AG20443 (cell line): ENCODE results near the gene BLTP3A.
"Not testable (repeated sequence)": the region's sequence is repeated elsewhere in the genome, so short reads cannot be mapped to it uniquely, and the experiment has no call there.

ENCODE experiments used
- DNase-seq: peaks from one replicate; pipeline ENCODE4 v3.0.0; 2012; ENCODE audit warnings: low spot score, mixed read lengths

BLTP3A gene

DNA sequence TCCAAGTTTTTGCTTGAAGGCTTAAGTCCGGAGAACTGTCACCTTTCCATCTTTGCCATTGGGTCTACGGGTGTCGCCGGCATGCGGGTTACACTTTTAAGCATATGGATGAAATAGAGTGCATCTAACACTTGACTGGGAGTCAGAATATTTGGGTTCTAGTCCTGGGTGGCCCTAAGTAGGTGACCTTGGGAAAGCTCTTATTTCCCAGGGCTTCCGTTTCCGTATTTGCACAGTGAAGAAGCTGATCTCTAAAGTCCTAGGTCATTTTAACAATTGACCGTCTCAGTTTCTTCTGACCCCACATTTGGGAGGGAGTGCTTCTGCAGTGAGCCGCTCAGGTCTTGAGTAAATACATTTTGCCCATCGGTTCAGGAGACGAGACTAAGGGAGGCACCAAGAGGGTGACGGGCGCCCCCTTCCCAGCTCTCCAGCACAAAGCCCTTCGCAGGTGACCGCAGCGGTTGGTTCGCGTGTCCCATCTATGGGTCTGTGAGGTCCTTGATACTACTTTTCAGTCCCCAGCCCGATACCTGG lies 651 bp upstream of the BLTP3A start:
- DNase-seq, result peak; percentile 53

DNA sequence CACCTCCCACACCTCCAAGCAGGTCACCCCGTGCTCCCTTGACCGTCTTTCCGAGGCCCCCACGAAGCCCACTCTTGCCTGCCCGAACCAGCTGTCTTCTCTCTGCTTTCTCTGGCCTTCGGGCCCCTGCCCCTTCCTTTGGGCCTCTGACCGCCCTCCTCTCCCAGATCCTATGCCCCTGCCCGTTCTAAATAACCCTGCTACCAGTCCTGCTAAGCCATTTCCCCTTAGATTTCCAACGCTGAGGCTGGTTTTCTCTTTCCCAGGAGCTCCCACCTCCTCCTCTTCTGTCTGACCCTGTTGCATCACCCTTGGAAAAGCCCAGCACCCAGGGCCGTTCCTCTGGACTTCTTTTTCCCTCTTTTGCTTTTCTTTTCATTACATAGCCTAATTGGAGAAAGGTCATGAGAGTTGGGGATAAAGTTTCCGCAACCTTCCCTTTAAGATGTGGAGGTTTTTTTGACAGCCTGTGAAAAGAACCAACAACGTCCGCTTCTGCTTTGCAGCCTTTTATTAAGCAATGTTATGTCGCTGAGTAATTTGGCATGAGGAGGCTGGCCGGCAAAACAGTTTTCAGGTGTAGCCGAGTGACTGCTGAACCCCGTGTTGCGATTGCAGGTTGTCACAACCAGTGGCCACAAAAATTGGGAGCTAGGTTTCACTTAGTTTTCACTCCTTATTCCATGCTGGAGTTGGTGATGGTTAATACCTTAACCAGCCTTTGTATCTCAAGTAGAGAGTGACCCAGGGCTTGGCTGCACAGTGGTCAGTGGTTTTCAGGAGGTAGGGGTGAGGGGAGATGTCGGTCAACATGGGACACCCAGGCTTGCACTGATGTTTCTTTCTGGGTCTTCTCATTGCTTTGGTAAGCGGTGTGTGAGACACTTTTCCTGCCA lies 970 bp downstream of the BLTP3A start:
- peak; percentile 61 for DNase-seq

GRCh38 chr6:34793877-34794276 lies 2.0 kb downstream of the BLTP3A start:
- no peak for DNase-seq

- peak; percentile 21 for DNase-seq
These were observed 4.0 kb downstream of the BLTP3A start for GRCh38 chr6:34795836-34796425.

DNA sequence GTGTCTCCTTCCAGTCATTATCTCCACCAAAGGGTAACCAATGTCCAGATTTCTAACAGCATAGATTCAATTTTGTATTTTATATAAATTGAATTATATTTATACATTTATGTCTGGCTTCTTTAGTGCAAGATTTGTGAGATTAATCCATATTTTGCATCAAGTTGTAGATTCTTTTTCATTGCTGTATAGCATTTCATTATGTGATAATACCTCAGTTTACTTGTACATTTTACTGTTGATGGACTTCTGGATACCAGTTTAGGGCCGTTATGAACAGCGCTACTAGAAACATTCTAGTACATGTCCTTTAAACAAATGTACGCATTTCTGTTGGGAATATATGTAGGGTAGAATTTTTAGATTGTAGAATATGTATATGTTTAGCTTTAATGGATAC lies 6.2 kb downstream of the BLTP3A start:
- no peak for DNase-seq

- no peak for DNase-seq
These were observed 7.7 kb downstream of the BLTP3A start for GRCh38 chr6:34799547-34799946.

DNA sequence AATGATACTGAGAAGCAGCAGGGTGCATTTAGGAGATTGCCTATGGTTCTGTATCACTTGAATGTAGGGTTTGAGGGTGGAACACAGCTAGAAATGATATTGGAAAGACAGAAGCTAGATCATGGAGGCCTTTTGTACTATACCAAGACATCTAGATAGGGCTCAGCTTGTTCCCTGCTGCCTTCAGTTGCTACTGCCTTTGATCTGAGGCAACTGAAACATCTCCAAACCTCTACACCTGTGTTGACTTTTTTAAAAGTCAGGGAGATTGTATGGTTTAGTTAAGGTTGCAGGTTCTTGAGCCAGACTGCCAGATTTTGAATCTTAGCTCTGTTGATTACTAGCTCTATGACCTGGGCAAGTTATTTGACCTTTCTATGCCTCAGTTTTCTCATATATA lies 12.7 kb downstream of the BLTP3A start:
- no peak for DNase-seq

DNA sequence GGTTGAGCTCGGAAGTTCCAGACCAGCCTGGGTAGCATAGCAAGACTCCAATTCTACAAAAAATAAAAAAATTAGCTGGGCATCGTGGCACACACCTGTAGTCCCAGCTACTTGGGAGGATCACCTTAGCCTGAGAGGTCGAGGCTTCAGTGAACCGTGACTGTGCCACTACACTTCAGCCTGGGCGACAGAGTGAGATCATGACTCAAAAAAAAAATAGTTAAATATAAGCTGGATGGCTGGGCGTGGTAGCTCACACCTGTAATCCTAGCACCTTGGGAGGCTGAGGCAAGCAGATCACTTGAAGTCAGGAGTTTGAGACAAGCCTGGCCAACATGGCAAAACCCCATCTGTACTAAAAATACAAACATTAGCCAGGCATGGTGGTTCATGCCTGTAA lies 13.2 kb downstream of the BLTP3A start:
- DNase-seq, result not testable (repeated sequence)

DNA sequence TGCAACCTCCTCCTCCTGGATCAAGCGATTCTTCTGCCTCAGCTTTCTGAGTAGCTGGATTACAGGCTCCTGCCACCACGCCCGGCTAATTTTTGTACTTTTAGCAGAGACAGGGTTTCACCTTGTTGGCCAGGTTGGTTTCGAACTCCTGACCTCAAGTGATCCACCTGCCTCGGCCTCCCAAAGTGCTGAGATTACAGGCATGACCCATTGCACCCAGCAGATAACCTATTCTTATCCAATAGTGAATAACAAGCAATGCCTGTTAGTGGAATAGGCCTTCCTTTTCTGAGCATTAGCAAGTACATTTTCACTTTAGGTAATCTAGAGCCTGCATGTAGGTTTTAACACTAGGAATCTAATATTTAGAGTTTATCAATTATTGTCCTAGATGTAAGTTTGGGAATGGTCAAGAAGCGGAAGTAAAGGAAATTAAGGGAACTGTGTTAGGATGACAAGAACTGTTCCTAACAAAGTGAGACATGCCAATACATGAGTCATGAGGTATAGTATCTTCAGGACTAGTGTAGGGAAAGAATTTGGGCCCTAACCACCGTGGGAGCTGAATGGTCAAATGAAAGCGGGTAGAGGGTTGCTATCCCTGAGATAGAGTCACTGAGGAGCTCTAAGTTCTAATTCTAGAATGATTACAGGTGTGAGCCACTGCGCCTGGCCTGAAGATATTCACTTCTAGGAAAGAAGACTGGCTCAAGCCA lies 15.0 kb downstream of the BLTP3A start:
- peak; percentile 35 for DNase-seq

DNA sequence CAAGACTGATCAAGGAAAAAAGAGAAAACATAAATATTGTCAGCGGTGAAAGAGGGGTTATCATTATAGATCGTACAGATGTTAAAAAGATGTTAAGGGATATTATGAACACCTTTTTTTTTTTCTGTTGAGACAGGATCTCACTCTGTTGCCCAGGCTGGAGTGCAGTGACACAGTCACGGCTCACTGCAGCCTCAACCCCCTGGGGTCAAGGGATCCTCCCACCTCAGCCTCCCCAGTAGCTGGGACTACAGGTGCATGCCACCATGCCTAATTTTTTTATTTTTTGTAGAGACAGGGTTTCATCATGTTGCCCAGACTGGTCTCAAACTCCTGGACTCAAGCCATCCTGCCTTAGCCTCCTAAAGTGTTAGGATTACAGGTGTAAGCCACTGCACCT lies 16.6 kb downstream of the BLTP3A start:
- not testable (repeated sequence) for DNase-seq

- not testable (repeated sequence) for DNase-seq
These were observed 17.5 kb downstream of the BLTP3A start for GRCh38 chr6:34809419-34809818.

DNA sequence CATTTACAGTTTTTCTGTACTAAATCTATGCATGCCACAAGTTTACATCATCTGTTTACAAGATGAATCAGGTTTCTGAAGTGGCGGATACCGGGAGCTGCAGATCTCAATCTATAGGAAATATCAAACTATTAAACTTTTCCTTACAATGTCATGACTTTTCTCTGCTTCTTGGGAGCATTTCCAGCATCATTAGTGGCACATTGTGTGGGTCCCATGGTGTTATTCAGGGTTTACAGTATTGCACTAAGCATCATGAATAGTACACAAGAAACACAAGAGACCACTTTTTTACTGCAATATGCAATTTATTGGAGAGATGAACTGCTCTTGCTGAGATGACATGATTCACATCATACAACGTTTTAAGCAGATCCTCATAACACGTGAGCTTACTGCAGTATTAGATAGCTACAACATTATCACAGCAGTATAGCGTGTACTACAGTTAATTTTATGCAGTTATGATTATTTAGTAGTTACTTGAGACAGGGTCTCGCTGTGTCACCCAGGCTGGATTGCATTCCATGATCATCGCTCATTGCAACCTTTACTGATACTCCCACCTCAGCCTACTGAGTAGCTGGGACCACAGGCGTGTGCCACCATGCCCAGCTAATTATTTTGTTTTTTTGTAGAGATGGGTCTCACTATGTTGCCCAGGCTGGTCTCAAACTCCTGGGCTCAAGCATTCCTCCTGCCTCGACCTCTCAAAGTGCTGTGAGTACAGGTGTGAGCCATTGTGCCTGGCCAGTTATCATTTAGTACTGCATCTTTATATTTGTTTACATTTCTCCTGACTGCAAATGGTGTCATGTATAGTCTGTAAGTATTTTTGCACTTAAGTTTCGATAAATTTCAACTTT lies 18.4 kb downstream of the BLTP3A start:
- no peak for DNase-seq

GRCh38 chr6:34810936-34811632 lies 19.2 kb downstream of the BLTP3A start:
- DNase-seq, result no peak

DNA sequence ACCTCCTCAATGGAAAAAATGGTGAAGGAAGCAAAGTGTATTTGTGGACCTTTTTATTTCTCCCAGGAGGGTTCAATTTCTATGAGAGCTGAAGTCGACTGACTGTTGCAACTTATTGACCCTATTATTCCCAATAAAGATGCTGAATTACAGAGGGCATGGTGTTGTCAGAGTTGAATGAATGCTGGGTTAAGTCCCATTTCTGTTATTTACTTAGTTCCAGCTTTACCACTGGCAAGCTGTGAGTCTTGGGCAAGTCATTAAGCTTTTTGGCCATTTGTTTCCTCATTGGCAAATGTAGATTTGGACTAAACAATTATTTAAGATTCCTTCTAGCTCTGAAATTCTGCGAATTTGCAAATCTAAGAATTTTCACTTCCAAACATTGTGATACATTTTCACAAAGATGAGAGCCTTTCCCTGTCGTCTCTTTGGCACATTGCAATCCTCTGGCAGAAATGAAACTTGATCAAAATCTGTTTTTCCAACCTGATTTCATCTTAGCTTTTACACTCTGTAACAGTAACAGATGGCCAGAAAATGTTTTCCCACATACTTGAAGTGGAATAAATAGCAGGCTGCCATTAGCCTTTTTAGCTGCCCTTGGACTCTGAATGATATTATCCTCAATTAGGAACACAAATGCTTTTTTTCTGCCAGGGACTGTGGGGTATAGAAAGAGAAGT lies 21.3 kb downstream of the BLTP3A start:
- no peak for DNase-seq

- DNase-seq, result no peak
These were observed 24.9 kb downstream of the BLTP3A start for GRCh38 chr6:34816635-34817301.

DNA sequence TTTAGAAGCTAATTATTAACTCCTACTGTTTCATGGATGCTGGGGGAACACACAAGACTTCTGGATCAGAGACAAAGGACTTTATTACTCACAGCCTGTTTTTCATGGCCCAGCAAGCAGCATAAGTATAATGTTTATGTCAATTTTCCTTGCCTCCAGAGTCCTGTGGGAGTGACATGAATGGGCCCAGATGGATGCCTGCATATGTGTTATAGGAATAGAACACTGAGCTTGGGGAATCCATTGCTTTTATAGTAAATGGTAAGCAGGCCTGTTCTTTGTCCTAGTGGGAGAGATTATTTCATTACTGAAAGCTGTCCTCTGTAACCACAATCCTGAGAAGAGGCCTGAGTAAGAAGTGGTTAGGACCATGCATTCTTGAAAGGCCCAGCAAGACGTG lies 25.6 kb downstream of the BLTP3A start:
- DNase-seq, result no peak

DNA sequence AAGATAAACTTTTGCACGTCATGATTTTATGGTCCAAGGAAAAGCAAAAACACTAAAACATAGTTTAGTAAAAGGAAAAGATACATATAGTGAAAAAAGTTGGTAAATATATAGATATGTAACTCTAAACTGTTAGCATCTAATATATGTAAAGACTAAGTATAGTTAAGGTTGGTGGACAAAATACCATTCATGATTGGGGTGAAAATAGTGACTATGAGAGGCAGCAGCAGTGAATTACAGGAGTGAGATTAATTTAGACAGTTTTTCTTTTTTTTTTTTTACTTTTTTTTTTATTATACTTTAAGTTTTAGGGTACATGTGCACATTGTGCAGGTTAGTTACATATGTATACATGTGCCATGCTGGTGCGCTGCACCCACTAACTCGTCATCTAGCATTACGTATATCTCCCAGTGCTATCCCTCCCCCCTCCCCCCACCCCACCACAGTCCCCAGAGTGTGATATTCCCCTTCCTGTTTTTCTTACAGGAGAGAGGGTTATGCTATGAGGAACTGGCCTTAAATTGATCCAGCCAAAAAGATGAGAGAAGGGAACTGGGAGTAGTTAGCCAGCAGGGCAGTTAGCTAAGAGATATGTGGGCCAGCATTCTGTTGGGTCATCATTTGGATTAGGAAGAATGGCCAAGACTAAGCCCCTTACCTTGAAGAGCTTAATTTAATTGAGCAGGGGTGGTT lies 27.1 kb downstream of the BLTP3A start:
- DNase-seq, result not testable (repeated sequence)

GRCh38 chr6:34819571-34820480 lies 27.9 kb downstream of the BLTP3A start:
- DNase-seq, result no peak
